Natural killer cell (primary cell): Measurements from ENCODE around the gene C3. TPM values are rescaled to one million over a fixed set of nuclear protein-coding genes. Genes with fewer than 3 reads are reported as not detected.

Experiments
- ATAC-seq, 3 donors: fragments of 150-1000 bp in 2 of 3; fragments of 200-7000 bp in 1 of 3; cut with Tn5 transposase; 1 replicate in 1 of 3; 2 replicates in 2 of 3; pipeline ENCODE4 v1.10.0; 2021; ENCODE audit warnings: mild to moderate bottlenecking in 2 of 3, moderate library complexity in 2 of 3
- DNase-seq, 2 donors: peaks; one replicate each; pipeline versions ENCODE4 v3.0.0 to v3.0.0-alpha.2; 2013 to 2021; ENCODE audit warnings: mixed read lengths in 1 of 2
- H3K27ac ChIP-seq: one replicate; pipeline ENCODE4 v1.5.1; 2013; ENCODE audit warnings: mild to moderate bottlenecking, low read length
- H3K27me3 ChIP-seq: one replicate; pipeline ENCODE4 v1.6.1; 2013; ENCODE audit warnings: low read length; ENCODE audit not compliant: control insufficient read depth, insufficient read depth
- H3K36me3 ChIP-seq: one replicate; pipeline ENCODE4 v1.6.1; 2013; ENCODE audit warnings: low read length; ENCODE audit not compliant: control insufficient read depth, insufficient read depth
- H3K4me1 ChIP-seq: one replicate; pipeline ENCODE4 v1.6.1; 2013; ENCODE audit warnings: low read length; ENCODE audit not compliant: control insufficient read depth, insufficient read depth
- H3K4me3 ChIP-seq: one replicate; pipeline ENCODE4 v1.5.1; 2013; ENCODE audit warnings: low read length
- H3K9me3 ChIP-seq: one replicate; pipeline ENCODE4 v1.6.1; 2013; ENCODE audit warnings: low read length; ENCODE audit not compliant: control insufficient read depth, insufficient read depth
- H3K27ac Mint-ChIP-seq, 2 donors: one replicate each; pipeline ENCODE4 v1.8.0; 2022; ENCODE audit warnings: mild to moderate bottlenecking in 2 of 2, mixed read lengths in 2 of 2, moderate library complexity in 1 of 2
- H3K27me3 Mint-ChIP-seq, 2 donors: one replicate each; pipeline ENCODE4 v1.8.0; 2022; ENCODE audit warnings: low read depth in 2 of 2, mixed read lengths in 2 of 2
- H3K36me3 Mint-ChIP-seq: one replicate; pipeline ENCODE4 v1.8.0; 2022; ENCODE audit warnings: mixed read lengths
- H3K4me1 Mint-ChIP-seq, 2 donors: one replicate each; pipeline ENCODE4 v1.8.0; 2022; ENCODE audit warnings: mixed read lengths in 2 of 2
- H3K4me3 Mint-ChIP-seq: one replicate; pipeline ENCODE4 v1.8.0; 2022; ENCODE audit warnings: mild to moderate bottlenecking, moderate library complexity, mixed read lengths
- H3K9me3 Mint-ChIP-seq, 2 donors: one replicate each; pipeline ENCODE4 v1.8.0; 2022; ENCODE audit warnings: mixed read lengths in 2 of 2
- WGBS: methylation state at CpG from one replicate; pipeline ENCODE4 v1.1.7; 2013; ENCODE audit warnings: missing lambda C conversion rate; ENCODE audit not compliant: insufficient coverage; 5-methylcytosine and 5-hydroxymethylcytosine counted together
- intact Hi-C: fragments of 100-400 bp; cut with micrococcal nuclease; formaldehyde crosslinking; loops from one replicate; pipeline ENCODE4 v1.14.2; 2022
- total RNA-seq, 4 donors: library from RNA; stranded (reverse); fragments of 120-200 nt in 1 of 4; gene quantifications; one replicate each; pipeline versions ENCODE4 v1.2.3 to v1.2.4, GENCODE V29; 2013 to 2022
- TF ChIP-seq, protein P1 (sequence below): fragments of 200-600 bp; IDR thresholded peaks from one replicate; pipeline ENCODE4 v1.8.0; 2022; ENCODE audit warnings: antibody characterized with exemption

C3 gene
- total RNA-seq, 3 donors from 2014 or later (not counting 1 experiment from before 2014, with no cell fraction given), result 0.38 to 5.5 TPM; not detected in 1

DNA sequence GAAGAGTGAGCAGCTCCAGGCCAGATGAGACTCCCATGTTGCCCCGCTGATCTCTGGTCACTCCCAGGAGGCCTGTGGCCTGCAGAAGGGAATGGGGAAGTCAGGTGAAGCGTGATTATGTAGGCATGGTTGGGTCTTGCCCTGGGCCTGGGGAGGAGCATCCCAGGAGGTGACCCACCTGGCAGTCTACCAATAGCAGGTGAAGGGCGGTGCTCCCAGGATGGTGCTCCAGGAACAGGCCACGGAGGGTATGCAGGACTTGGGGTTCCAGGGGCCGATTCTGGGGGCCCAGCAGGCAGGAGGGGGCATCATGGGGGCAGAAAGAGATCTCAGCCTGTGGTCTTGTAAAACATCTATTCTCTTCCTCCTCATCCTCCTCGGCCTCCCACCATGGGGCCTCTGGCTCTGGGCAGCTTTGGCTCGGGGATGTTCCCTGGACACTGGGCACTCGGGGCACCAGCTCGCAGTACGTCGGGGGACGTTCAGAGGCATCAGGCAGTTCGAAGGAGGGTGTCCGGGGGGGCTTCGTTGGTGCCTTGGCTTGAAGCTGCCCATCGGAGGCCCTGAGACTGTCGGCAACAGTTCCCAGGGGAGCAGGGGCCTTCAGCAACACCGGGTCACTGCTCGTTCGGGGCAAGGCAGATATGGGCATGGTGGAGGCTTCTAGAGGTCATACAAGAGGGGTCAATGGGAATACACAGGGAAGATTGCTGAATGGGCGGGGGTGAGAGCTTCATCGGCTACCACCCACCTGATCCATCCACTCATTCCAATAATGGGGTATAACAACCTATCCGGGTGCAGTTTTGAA lies 34.4 kb upstream of the C3 start:
- Mint-ChIP-seq H3K36me3 (no peaks in the 10 kb centered on the region), H3K27me3 (no peaks in the 10 kb centered on the region), H3K9me3 (no peaks in the 10 kb centered on the region), H3K4me3 (no peak overlapping the region), H3K27ac (no peak overlapping the region), H3K4me1 (peaks cover 6 to 23% of the 10 kb centered on the region in 2 donors)
- TF ChIP-seq, protein P1, sequence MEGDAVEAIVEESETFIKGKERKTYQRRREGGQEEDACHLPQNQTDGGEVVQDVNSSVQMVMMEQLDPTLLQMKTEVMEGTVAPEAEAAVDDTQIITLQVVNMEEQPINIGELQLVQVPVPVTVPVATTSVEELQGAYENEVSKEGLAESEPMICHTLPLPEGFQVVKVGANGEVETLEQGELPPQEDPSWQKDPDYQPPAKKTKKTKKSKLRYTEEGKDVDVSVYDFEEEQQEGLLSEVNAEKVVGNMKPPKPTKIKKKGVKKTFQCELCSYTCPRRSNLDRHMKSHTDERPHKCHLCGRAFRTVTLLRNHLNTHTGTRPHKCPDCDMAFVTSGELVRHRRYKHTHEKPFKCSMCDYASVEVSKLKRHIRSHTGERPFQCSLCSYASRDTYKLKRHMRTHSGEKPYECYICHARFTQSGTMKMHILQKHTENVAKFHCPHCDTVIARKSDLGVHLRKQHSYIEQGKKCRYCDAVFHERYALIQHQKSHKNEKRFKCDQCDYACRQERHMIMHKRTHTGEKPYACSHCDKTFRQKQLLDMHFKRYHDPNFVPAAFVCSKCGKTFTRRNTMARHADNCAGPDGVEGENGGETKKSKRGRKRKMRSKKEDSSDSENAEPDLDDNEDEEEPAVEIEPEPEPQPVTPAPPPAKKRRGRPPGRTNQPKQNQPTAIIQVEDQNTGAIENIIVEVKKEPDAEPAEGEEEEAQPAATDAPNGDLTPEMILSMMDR, result no peak
- H3K4me1 ChIP-seq, result peaks cover 13% of the 10 kb centered on the region
- H3K9me3 ChIP-seq, result no peaks in the 10 kb centered on the region
- intact Hi-C loops, result no loop called here
- DNase-seq (no peak), ATAC-seq (no peak)
- no peak overlapping the region for H3K27ac ChIP-seq
- WGBS, result 96% methylated on average over 22 of the region's 23 CpGs
- H3K4me3 ChIP-seq, result no peak overlapping the region
- peaks cover 30% of the 10 kb centered on the region for H3K36me3 ChIP-seq
- H3K27me3 ChIP-seq, result no peaks in the 10 kb centered on the region

DNA sequence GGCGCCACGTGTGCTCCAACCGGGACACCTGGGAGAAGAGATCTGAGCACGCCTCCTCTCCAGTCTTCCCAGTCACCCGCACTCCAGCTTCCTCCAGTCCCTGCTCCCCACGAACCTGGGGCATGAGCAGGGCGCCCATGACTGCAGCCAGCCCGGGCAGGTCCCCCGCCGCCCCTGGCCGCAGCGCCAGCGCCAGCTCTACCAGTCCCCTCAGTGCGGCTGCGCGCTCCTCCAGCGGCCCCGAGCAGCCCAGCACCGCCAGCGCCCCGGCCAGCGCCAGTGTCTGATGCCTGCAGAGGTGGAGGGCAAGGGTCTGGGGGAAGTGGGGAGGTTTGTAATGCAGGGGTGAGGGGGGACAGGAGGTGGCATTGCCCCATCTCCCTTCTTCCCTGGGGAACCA lies 33.7 kb upstream of the C3 start:
- Histone ChIP-seq H3K9me3 (no peaks in the 10 kb centered on the region), H3K27me3 (no peaks in the 10 kb centered on the region), H3K36me3 (peaks cover 26% of the 10 kb centered on the region), H3K4me1 (peaks cover 13% of the 10 kb centered on the region), H3K4me3 (no peak overlapping the region), H3K27ac (no peak overlapping the region)
- 96% methylated on average over 22 of the region's 22 CpGs for WGBS
- H3K27ac Mint-ChIP-seq, result peak overlapping the region in 1 of 2 donors; percentile 78
- intact Hi-C loops, result no loop called here
- TF ChIP-seq, protein P1, result no peak
- no peaks in the 10 kb centered on the region for H3K9me3 Mint-ChIP-seq
- H3K4me3 Mint-ChIP-seq, result no peak overlapping the region
- no peaks in the 10 kb centered on the region for H3K36me3 Mint-ChIP-seq
- DNase-seq, result no peak
- no peaks in the 10 kb centered on the region for H3K27me3 Mint-ChIP-seq
- peaks cover 6 to 23% of the 10 kb centered on the region in 2 donors for H3K4me1 Mint-ChIP-seq
- ATAC-seq, result no peak

DNA sequence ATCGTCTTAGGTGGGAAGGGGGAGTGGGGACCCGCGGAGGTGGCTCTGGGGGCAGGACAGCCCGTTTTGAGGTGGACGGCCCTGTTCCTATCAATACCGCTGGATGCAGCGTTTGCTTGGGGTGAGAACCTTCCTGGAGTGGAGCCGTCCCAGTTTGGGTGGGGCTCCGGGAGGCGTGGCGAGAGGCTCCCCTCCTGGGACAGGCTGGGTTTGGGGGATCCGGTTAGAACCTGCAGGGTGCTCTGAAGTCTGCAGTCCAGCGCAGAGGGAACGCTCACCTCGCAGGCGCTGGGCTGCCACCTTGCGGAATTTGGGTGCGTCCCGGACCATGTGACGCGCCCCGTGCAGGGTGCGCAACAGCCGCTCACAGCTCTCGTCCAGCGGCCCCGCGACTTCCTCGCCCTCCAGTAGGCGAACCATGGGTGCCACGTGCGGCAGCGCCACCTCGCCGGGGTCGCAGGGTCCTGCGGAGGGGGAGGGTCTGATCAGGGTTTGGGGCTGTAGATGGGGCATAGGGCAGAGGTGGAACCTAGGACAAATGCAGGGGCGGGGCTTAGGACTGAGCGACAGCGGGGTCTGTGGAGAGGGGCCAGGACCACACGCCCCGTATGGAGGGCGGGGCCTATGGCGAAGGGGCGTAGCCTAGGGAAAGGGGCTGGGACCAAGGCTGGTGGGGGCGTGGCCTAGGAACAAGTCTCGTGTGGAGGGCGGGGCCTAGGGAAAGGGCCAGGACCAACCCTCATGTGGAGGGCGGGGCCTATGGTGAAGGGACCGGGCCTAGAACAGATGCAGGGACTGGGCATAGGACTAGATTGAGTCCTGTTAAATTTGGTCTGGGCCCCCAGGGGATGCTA lies 33.0 kb upstream of the C3 start:
- Mint-ChIP-seq H3K4me1 (peaks cover 6 to 23% of the 10 kb centered on the region in 2 donors), H3K4me3 (peak overlapping the region; percentile 77), H3K27me3 (no peaks in the 10 kb centered on the region), H3K36me3 (no peaks in the 10 kb centered on the region), H3K9me3 (no peaks in the 10 kb centered on the region), H3K27ac (peak overlapping the region; percentile 71 to 78)
- DNase-seq, result peak; percentile 66 to 89
- Histone ChIP-seq H3K9me3 (no peaks in the 10 kb centered on the region), H3K27ac (peak overlapping the region; percentile 27), H3K4me3 (peak overlapping the region; percentile 41), H3K36me3 (peaks cover 22% of the 10 kb centered on the region), H3K4me1 (peaks cover 13% of the 10 kb centered on the region), H3K27me3 (no peaks in the 10 kb centered on the region)
- intact Hi-C loops, result loop anchor here (1.0 kb wide), 1 partner anchor 14 kb away; the partner anchor contains the start of gene SH2D3A
- ATAC-seq, result peak; percentile 91 to 92 (median 92)
- 18% methylated on average over 50 of the region's 50 CpGs for WGBS
- TF ChIP-seq, protein P1, result peak; percentile 12
